ENCODE data around the gene RAB28.

Gene RAB28
- 11.1 to 16.7 (median 11.5) reads per million in 3 donors for total RNA-seq

GRCh38 chr4:13484122-13484748 is at the start of gene RAB28:
TSS of gene RAB28 (minus strand) at chr4:13484340.
- peak; percentile 77 to 88 (median 88) for DNase-seq
- Histone ChIP-seq H3K36me3 (ENCODE audit: control insufficient read depth, insufficient read depth, low read length) (peaks cover 3% of the 10 kb centered on the region), H3K9me3 (ENCODE audit: control insufficient read depth, low read length) (no peaks in the 10 kb centered on the region)

GRCh38 chr4:13531625-13531998 is 47.5 kb upstream of the RAB28 start:
- DNase-seq = no peak
- H3K4me3 ChIP-seq (ENCODE audit: insufficient read depth, low read depth, low read length, poor library complexity, severe bottlenecking) = no peak overlapping the region
- peaks cover 21% of the 10 kb centered on the region for H3K4me1 ChIP-seq (ENCODE audit: control insufficient read depth, insufficient read depth, low read length, poor library complexity, severe bottlenecking)
- no peaks in the 10 kb centered on the region for H3K36me3 ChIP-seq (ENCODE audit: control insufficient read depth, insufficient read depth, low read length)
- peaks cover 4% of the 10 kb centered on the region for H3K9me3 ChIP-seq (ENCODE audit: control insufficient read depth, low read length)
- H3K27me3 ChIP-seq (replicated peaks; ENCODE audit: control insufficient read depth, insufficient read depth, low read length, poor library complexity, severe bottlenecking) = peaks cover 94% of the 10 kb centered on the region
- no peak overlapping the region for H3K27ac ChIP-seq (ENCODE audit: insufficient read depth, low read length, poor library complexity, severe bottlenecking)

More at GRCh38 chr4:13484122-13484748, at the start of gene RAB28:
- H3K27ac ChIP-seq (ENCODE audit: insufficient read depth, low read length, poor library complexity, severe bottlenecking) = peak within 1 kb of the TSS; percentile 91
- H3K4me1 ChIP-seq (ENCODE audit: control insufficient read depth, insufficient read depth, low read length, poor library complexity, severe bottlenecking) = peaks cover 9% of the 10 kb centered on the region
- H3K4me3 ChIP-seq (ENCODE audit: insufficient read depth, low read depth, low read length, poor library complexity, severe bottlenecking) = peak within 1 kb of the TSS; percentile 93
- no peaks in the 10 kb centered on the region for H3K27me3 ChIP-seq (replicated peaks; ENCODE audit: control insufficient read depth, insufficient read depth, low read length, poor library complexity, severe bottlenecking)

GRCh38 chr4:13530823-13531624 is 46.9 kb upstream of the RAB28 start:
- Histone ChIP-seq H3K27ac (ENCODE audit: insufficient read depth, low read length, poor library complexity, severe bottlenecking) (no peak overlapping the region), H3K36me3 (ENCODE audit: control insufficient read depth, insufficient read depth, low read length) (no peaks in the 10 kb centered on the region), H3K4me3 (ENCODE audit: insufficient read depth, low read depth, low read length, poor library complexity, severe bottlenecking) (no peak overlapping the region), H3K27me3 (replicated peaks; ENCODE audit: control insufficient read depth, insufficient read depth, low read length, poor library complexity, severe bottlenecking) (peaks cover 94% of the 10 kb centered on the region), H3K9me3 (ENCODE audit: control insufficient read depth, low read length) (no peaks in the 10 kb centered on the region), H3K4me1 (ENCODE audit: control insufficient read depth, insufficient read depth, low read length, poor library complexity, severe bottlenecking) (peaks cover 21% of the 10 kb centered on the region)
- DNase-seq = no peak

- Histone ChIP-seq H3K9me3 (ENCODE audit: control insufficient read depth, low read length) (no peaks in the 10 kb centered on the region), H3K4me3 (ENCODE audit: insufficient read depth, low read depth, low read length, poor library complexity, severe bottlenecking) (no peak overlapping the region), H3K36me3 (ENCODE audit: control insufficient read depth, insufficient read depth, low read length) (no peaks in the 10 kb centered on the region), H3K27me3 (replicated peaks; ENCODE audit: control insufficient read depth, insufficient read depth, low read length, poor library complexity, severe bottlenecking) (peaks cover 94% of the 10 kb centered on the region), H3K27ac (ENCODE audit: insufficient read depth, low read length, poor library complexity, severe bottlenecking) (no peak overlapping the region), H3K4me1 (ENCODE audit: control insufficient read depth, insufficient read depth, low read length, poor library complexity, severe bottlenecking) (peaks cover 21% of the 10 kb centered on the region)
- no peak for DNase-seq
These were observed 45.2 kb upstream of the RAB28 start for GRCh38 chr4:13529128-13529919.

- H3K4me1 ChIP-seq (ENCODE audit: control insufficient read depth, insufficient read depth, low read length, poor library complexity, severe bottlenecking) = peaks cover 21% of the 10 kb centered on the region
- no peaks in the 10 kb centered on the region for H3K9me3 ChIP-seq (ENCODE audit: control insufficient read depth, low read length)
- no peak for DNase-seq
- peaks cover 94% of the 10 kb centered on the region for H3K27me3 ChIP-seq (replicated peaks; ENCODE audit: control insufficient read depth, insufficient read depth, low read length, poor library complexity, severe bottlenecking)
- no peaks in the 10 kb centered on the region for H3K36me3 ChIP-seq (ENCODE audit: control insufficient read depth, insufficient read depth, low read length)
- no peak overlapping the region for H3K4me3 ChIP-seq (ENCODE audit: insufficient read depth, low read depth, low read length, poor library complexity, severe bottlenecking)
- no peak overlapping the region for H3K27ac ChIP-seq (ENCODE audit: insufficient read depth, low read length, poor library complexity, severe bottlenecking)
These were observed 44.6 kb upstream of the RAB28 start for GRCh38 chr4:13528821-13529127.

- H3K4me1 ChIP-seq (ENCODE audit: control insufficient read depth, insufficient read depth, low read length, poor library complexity, severe bottlenecking) = peaks cover 21% of the 10 kb centered on the region
- no peak for DNase-seq
- peaks cover 93% of the 10 kb centered on the region for H3K27me3 ChIP-seq (replicated peaks; ENCODE audit: control insufficient read depth, insufficient read depth, low read length, poor library complexity, severe bottlenecking)
- no peaks in the 10 kb centered on the region for H3K36me3 ChIP-seq (ENCODE audit: control insufficient read depth, insufficient read depth, low read length)
- no peak overlapping the region for H3K4me3 ChIP-seq (ENCODE audit: insufficient read depth, low read depth, low read length, poor library complexity, severe bottlenecking)
- no peaks in the 10 kb centered on the region for H3K9me3 ChIP-seq (ENCODE audit: control insufficient read depth, low read length)
- no peak overlapping the region for H3K27ac ChIP-seq (ENCODE audit: insufficient read depth, low read length, poor library complexity, severe bottlenecking)
These were observed 44.1 kb upstream of the RAB28 start for GRCh38 chr4:13527981-13528820.

GRCh38 chr4:13527192-13527980 is 43.2 kb upstream of the RAB28 start:
- no peak overlapping the region for H3K27ac ChIP-seq (ENCODE audit: insufficient read depth, low read length, poor library complexity, severe bottlenecking)
- H3K4me3 ChIP-seq (ENCODE audit: insufficient read depth, low read depth, low read length, poor library complexity, severe bottlenecking) = no peak overlapping the region
- H3K4me1 ChIP-seq (ENCODE audit: control insufficient read depth, insufficient read depth, low read length, poor library complexity, severe bottlenecking) = peaks cover 21% of the 10 kb centered on the region
- no peak for DNase-seq
- H3K27me3 ChIP-seq (replicated peaks; ENCODE audit: control insufficient read depth, insufficient read depth, low read length, poor library complexity, severe bottlenecking) = peaks cover 94% of the 10 kb centered on the region
- no peaks in the 10 kb centered on the region for H3K36me3 ChIP-seq (ENCODE audit: control insufficient read depth, insufficient read depth, low read length)
- H3K9me3 ChIP-seq (ENCODE audit: control insufficient read depth, low read length) = no peaks in the 10 kb centered on the region

GRCh38 chr4:13526658-13527057 is 42.5 kb upstream of the RAB28 start:
- Histone ChIP-seq H3K36me3 (ENCODE audit: control insufficient read depth, insufficient read depth, low read length) (no peaks in the 10 kb centered on the region), H3K4me3 (ENCODE audit: insufficient read depth, low read depth, low read length, poor library complexity, severe bottlenecking) (no peak overlapping the region), H3K27ac (ENCODE audit: insufficient read depth, low read length, poor library complexity, severe bottlenecking) (no peak overlapping the region), H3K4me1 (ENCODE audit: control insufficient read depth, insufficient read depth, low read length, poor library complexity, severe bottlenecking) (peaks cover 21% of the 10 kb centered on the region), H3K9me3 (ENCODE audit: control insufficient read depth, low read length) (no peaks in the 10 kb centered on the region), H3K27me3 (replicated peaks; ENCODE audit: control insufficient read depth, insufficient read depth, low read length, poor library complexity, severe bottlenecking) (peaks cover 92% of the 10 kb centered on the region)
- no peak for DNase-seq

Data from effector memory CD4-positive, alpha-beta T cell (primary cell).